ENCODE data around the gene MYH16.

Gene MYH16

DNA sequence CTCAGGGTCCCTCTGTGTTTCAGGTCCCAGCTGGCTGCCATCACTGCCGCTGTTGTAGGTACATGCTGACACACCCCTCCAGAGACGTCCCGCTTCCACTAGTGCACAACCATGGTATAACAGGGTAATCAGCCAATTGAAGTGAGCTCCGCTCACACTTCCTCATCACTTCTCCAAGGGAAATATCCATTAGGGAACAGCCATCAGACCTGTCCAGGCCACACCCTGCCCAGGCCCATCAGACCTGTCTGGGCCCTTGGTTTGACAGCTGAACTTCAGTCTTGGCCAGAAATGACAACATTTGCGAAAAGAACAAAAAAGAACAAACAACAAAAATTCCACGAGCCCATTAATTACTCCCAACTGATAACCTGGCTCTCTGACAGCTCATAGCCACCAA is 11.0 kb upstream of the MYH16 start:
- Histone ChIP-seq H3K27ac (no peak overlapping the region), H3K9ac (no peak overlapping the region)

DNA sequence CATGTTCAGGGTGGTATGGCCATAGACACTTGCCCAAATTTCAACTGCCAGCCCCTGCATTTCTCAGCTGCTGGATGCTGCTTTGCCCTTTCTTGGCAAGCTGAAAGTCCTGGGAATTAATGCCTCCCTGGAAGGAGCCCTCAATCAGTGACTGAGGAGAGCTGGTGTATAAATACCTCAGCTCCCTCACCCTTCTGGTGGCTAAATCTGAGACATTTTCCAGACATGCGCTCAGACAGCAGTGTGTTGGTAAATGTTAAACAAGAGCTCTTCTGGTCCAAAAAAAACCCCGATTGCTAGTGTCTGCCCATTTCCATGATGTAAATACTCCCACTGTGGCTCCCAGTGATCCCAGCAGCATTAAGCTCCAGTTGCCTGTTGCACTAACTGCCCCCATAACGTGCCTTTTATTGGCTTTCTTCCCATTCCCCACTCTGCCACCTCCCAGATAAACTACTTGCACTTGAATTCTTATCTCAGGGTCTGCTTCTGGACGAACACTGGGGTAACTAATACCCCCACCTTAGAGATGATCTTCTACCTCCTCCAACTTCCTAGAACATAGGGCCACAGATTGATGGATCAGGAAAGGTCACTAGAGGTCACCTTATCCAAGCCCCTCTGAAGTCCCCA is 6.7 kb upstream of the MYH16 start:
- no peaks in the 10 kb centered on the region for H4K20me1 ChIP-seq (ENCODE audit: insufficient read depth)
- no peak overlapping the region for H3K4me2 ChIP-seq
- H3K4me1 ChIP-seq (ENCODE audit: low read depth, poor library complexity, severe bottlenecking): no peaks in the 10 kb centered on the region
- no peak overlapping the region for H3K4me3 ChIP-seq (IDR thresholded peaks at IDR 0.05; ENCODE audit: insufficient read depth, low read depth, low read length)
- H3K27me3 ChIP-seq (ENCODE audit: insufficient read depth, low read depth): no peaks in the 10 kb centered on the region
- no peaks in the 10 kb centered on the region for H3K36me3 ChIP-seq (ENCODE audit: insufficient read depth)
- TF ChIP-seq, protein P1, sequence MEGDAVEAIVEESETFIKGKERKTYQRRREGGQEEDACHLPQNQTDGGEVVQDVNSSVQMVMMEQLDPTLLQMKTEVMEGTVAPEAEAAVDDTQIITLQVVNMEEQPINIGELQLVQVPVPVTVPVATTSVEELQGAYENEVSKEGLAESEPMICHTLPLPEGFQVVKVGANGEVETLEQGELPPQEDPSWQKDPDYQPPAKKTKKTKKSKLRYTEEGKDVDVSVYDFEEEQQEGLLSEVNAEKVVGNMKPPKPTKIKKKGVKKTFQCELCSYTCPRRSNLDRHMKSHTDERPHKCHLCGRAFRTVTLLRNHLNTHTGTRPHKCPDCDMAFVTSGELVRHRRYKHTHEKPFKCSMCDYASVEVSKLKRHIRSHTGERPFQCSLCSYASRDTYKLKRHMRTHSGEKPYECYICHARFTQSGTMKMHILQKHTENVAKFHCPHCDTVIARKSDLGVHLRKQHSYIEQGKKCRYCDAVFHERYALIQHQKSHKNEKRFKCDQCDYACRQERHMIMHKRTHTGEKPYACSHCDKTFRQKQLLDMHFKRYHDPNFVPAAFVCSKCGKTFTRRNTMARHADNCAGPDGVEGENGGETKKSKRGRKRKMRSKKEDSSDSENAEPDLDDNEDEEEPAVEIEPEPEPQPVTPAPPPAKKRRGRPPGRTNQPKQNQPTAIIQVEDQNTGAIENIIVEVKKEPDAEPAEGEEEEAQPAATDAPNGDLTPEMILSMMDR (conservative IDR thresholded peaks at IDR 0.05; ENCODE audit: low read depth, low read length): no peak
- H2AFZ ChIP-seq (ENCODE audit: low read depth): no peak overlapping the region
- H3K79me2 ChIP-seq (ENCODE audit: insufficient read depth, low read depth): no peaks in the 10 kb centered on the region
- no peak overlapping the region for H3K9ac ChIP-seq
- no peak overlapping the region for H3K27ac ChIP-seq

More for the DNA sequence above, 11.0 kb upstream of the MYH16 start:
- TF ChIP-seq, protein P1 (conservative IDR thresholded peaks at IDR 0.05; ENCODE audit: low read depth, low read length): no peak
- H3K27me3 ChIP-seq (ENCODE audit: insufficient read depth, low read depth): no peaks in the 10 kb centered on the region
- no peaks in the 10 kb centered on the region for H3K79me2 ChIP-seq (ENCODE audit: insufficient read depth, low read depth)
- H3K36me3 ChIP-seq (ENCODE audit: insufficient read depth): no peaks in the 10 kb centered on the region
- no peaks in the 10 kb centered on the region for H4K20me1 ChIP-seq (ENCODE audit: insufficient read depth)
- H3K4me3 ChIP-seq (IDR thresholded peaks at IDR 0.05; ENCODE audit: insufficient read depth, low read depth, low read length): no peak overlapping the region
- H3K4me2 ChIP-seq: no peak overlapping the region
- no peaks in the 10 kb centered on the region for H3K4me1 ChIP-seq (ENCODE audit: low read depth, poor library complexity, severe bottlenecking)
- H2AFZ ChIP-seq (ENCODE audit: low read depth): no peak overlapping the region

DNA sequence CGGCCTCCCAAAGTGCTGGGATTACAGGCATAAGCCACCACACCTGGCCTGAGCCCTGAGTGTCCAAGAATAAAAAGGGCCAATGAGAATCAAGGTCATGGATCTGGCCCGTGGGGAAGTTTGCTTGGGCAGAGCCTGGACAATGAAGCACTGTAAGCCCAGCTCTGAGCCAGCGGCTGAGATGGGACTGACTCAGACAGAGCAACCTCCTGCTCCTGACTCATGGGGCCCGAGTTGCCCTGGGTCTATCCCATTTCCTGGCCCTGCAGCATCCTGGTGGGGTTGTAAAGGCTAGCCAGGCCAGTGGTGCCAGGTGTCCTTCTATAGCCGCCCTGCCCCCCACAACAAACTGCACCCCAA is 5.2 kb upstream of the MYH16 start:
- no peaks in the 10 kb centered on the region for H4K20me1 ChIP-seq (ENCODE audit: insufficient read depth)
- no peaks in the 10 kb centered on the region for H3K79me2 ChIP-seq (ENCODE audit: insufficient read depth, low read depth)
- TF ChIP-seq, protein P1 (conservative IDR thresholded peaks at IDR 0.05; ENCODE audit: low read depth, low read length): no peak
- no peak overlapping the region for H3K9ac ChIP-seq
- H3K27ac ChIP-seq: no peak overlapping the region
- no peak overlapping the region for H3K4me3 ChIP-seq (IDR thresholded peaks at IDR 0.05; ENCODE audit: insufficient read depth, low read depth, low read length)
- H3K4me1 ChIP-seq (ENCODE audit: low read depth, poor library complexity, severe bottlenecking): no peaks in the 10 kb centered on the region
- H3K4me2 ChIP-seq: no peak overlapping the region
- no peaks in the 10 kb centered on the region for H3K36me3 ChIP-seq (ENCODE audit: insufficient read depth)
- no peaks in the 10 kb centered on the region for H3K27me3 ChIP-seq (ENCODE audit: insufficient read depth, low read depth)
- no peak overlapping the region for H2AFZ ChIP-seq (ENCODE audit: low read depth)

GRCh38 chr7:99267841-99268576 is 4.6 kb upstream of the MYH16 start:
- no peaks in the 10 kb centered on the region for H3K36me3 ChIP-seq (ENCODE audit: insufficient read depth)
- no peak overlapping the region for H3K9ac ChIP-seq
- H3K4me2 ChIP-seq: no peak overlapping the region
- no peaks in the 10 kb centered on the region for H3K4me1 ChIP-seq (ENCODE audit: low read depth, poor library complexity, severe bottlenecking)
- TF ChIP-seq, protein P1 (conservative IDR thresholded peaks at IDR 0.05; ENCODE audit: low read depth, low read length): no peak
- no peaks in the 10 kb centered on the region for H3K27me3 ChIP-seq (ENCODE audit: insufficient read depth, low read depth)
- no peak overlapping the region for H2AFZ ChIP-seq (ENCODE audit: low read depth)
- no peaks in the 10 kb centered on the region for H4K20me1 ChIP-seq (ENCODE audit: insufficient read depth)
- H3K79me2 ChIP-seq (ENCODE audit: insufficient read depth, low read depth): no peaks in the 10 kb centered on the region
- no peak overlapping the region for H3K4me3 ChIP-seq (IDR thresholded peaks at IDR 0.05; ENCODE audit: insufficient read depth, low read depth, low read length)
- H3K27ac ChIP-seq: no peak overlapping the region

Data from KMS-11 (cell line).